HG03354 (cell line): ENCODE data around the gene SLC39A1.

Experiments
- ATAC-seq: cut with Tn5 transposase; IDR thresholded peaks from one replicate; pipeline ENCODE4 v1.9.1; 2021; ENCODE audit warnings: mild to moderate bottlenecking; ENCODE audit not compliant: unreplicated experiment, poor library complexity, severe bottlenecking

SLC39A1 gene

DNA sequence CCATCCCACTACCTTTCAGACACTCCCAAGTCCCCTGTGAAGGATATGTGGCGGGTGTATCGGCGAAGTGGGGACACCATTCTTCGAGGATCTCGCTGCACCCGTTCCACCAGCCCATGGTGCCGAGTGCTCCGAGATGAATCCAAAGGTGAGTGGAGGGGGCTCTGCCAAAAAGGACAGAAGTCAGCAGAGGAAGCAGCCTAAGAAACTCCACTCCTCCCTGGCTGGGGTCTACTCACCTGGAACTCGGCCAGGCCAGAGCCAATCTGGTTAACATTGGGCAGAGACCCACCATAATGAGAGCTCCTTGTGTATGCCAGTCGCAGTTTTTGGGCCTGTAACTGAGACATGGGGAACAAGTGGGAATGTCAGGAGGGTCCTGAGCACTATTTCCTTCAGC is 8.5 kb downstream of the SLC39A1 start:
- ATAC-seq = no peak

DNA sequence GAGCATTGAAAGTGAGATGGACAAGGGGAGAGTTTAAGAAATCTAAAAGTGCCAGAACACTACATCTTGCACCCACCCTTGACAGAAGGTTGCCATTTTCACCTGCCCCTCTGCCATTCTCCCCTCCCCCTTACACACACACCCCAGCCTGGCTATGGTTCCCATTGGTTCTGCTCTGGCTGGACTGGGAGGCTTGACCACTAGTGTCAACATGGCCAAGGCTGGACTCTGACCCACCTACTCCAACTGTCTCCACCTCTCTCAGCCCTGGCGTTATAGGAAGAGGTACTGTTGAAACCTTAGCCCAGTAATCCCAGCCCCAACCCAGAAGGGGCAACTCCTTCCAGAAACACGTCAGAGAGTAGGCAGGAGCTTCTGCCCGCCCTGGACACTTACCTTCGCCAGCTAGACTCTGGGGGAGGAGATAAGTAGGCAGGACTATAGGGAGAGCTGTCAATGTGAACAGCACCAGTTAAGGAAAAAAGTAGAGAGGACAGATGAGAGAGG is 9.4 kb downstream of the SLC39A1 start:
- no peak for ATAC-seq

DNA sequence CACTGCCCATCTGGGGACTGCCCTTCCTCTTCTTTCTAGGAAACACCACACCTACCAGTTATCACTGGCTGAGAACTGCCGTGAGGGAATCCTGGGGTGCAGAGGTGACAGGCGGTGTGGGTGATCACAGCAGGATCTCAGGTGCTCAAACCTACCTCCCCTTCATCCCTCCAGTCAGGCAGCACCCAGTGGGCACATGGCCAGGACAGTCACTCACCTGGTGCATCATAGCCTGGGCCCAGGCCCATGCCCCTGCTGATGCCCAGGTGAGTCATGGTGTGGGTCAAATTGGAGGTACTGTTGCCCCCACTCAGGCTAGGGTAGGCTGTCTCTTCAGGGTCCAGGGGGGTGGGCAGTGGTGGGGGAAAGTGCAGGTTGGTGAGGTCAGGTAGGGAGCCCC is 11.5 kb downstream of the SLC39A1 start:
- ATAC-seq = no peak

DNA sequence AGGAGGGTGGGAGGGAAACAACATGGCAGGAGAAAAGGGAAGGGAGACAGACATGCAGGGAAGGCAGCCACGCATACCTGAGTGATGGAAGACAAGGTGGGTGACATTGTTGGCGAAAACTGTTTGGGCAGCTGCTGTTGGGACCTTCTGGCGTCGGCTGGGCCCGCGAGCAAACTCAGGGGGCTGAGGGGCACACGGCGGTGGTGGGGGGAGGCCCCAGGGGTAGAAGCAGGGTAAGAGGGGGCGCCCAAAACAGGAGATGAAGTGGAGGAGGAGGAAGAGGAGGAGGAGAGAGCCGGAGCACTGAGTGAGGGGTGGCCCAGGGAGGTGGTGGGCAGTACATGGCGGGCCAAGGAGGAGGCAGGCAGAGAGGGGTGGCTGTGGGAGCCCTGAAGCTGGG is 12.2 kb downstream of the SLC39A1 start:
- ATAC-seq = no peak

- peak; percentile 68 for ATAC-seq
Observed at GRCh38 chr1:153946622-153947241, 16.6 kb downstream of the SLC39A1 start, which contains the start of gene DENND4B. Gene DENND4B (minus strand): TSS chr1:153946718. CDS start chr1:153944374, 2,344 bp downstream.

DNA sequence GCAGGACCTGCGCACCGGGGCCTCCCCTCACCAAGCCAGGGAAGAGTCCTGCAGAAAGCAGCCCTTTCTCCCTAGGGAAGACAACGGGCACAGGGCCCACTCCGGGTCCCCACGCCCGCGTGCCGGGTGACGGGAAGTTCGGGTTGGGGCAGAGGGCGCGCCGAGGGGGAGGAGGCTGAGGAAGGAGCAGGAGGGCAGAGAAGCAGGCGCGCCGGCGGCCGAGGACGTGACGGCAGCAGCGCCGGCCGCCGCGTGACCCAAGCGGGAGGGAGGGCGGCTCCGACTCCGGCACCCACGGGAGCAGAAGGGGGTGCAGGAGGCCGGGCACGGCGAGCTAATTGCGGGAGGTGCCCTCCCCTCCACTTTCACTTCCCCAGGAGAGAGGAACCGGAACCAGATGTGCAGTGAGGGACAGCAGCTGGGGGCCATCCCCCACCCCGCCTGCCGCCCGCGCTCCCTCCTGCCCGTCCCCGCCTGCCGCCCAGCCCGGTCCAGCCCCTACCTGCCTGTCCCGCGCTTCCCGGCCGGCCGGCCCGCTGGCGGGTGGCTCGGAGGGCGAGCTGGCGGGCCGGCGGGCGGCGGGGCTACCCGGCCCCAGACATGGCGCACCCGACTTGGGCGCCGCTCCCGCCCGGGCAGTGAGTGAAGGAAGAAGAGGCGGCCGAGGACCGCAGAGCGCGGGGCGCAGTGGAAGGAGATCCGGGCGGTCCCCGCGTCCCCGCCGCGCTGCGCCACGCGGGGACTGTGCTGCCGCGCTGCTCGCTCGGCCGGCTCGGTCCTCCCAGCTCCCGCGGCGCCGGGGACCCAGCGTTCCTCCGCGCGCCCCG is 17.3 kb downstream of the SLC39A1 start:
- peak; percentile 76 for ATAC-seq

DNA sequence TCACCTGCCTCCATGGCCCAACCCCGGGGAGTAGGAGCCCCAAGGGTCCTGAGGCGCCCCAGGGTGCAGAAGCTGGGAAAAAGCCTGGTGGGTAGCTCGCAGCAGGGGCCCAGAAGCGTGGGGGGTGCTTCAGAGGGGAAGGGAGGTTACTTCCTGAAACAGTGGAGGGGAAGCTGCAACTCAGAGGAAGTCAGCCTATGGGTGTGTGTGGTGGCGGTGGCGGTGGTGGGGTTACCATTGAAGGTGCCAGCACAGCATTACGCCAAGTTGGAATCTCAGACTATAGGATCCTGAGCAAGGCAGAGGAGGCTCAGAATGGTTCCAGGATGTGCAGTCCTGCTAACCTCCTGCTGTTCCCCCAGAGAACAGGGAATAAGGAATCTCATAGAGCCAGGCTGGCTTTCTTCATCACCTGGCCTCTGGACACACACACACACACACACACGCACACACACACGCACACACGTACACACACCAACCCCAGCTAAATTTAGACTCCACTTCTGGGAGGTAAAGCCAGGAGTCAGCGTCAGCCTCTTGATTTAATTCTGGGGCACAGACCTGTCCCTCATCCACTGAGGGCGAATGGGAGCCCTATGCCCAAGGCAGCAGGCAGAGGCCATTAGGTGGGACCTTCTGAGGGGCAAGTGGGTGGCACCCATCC is 18.1 kb downstream of the SLC39A1 start:
- no peak for ATAC-seq

GRCh38 chr1:153944827-153945117 is 18.6 kb downstream of the SLC39A1 start:
- ATAC-seq = no peak

DNA sequence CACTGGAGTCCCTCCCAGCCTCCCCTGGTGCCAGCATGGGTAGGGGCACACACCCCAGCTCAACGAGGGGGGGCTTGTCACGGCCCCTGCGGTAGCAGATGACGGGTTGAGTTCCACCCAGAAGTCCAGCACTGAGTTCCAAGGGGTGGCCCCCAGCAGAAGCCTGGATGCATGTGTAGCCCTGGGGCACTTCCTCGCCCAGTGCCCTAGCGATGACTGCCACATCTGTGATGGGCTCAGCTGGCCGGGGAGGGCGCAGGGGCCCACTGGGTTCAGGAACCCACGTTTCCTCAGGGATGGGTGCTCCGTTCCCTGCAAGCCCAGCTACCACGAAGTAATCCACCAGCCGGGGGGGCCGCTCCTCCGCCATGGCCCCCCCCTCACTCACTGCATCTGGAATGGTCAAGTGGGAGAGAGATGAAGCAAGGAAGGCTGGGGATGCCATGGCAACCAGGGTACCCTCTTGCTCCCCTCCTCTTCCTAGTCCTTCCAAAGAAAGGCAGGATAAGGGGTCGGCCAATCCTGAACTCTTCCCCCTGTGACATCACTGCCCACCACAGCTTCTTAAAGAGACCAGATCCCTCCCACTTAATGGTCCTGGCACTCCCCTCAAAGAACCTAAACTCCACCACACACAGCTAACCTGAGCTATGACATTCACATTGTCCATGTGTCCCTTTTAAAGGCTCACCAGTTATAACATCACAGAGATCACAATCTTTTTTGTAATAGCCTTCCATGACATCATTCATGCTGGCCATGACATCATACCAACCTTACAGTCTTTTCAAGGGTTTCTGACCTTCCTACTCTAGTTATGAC is 19.1 kb downstream of the SLC39A1 start:
- ATAC-seq = no peak

DNA sequence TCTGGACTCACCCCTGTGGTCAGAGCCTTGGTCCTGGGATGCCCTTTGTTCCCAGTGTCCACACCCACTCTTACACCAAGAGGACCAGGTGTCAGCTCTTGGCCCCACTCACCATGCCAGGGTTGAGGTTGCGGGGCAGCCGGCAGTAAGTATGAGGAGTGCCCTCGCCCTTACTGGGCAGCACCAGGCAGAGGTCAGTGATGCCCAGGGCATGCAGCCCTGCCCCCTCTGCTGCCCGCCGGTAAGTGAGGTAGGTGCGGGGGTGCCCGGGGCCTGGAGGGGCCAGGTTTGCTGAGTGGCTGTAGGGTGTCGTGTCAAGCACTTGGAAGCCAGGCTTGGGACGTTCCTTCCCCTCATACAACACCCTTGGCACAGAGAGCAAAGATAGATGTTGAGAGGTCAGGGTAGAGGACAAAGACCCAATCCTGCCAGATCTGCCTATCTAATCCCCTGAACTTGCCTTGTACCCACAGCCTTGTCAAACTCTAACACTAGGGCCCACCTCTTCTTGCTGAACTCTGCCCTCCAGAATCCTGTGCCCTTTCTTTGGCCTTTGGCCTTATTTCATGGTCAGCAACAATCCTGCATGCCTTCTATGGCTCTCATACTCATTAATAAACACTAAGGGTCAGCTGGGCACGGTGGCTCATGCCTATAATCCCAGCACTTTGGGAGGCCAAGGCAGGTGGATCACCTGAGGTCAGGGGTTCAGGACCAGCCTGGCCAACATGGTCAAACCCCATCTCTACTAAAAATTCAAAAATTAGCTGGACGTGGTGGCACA is 20.4 kb downstream of the SLC39A1 start:
- ATAC-seq = no peak

- no peak for ATAC-seq
Observed at GRCh38 chr1:153941826-153942725, 21.3 kb downstream of the SLC39A1 start.

DNA sequence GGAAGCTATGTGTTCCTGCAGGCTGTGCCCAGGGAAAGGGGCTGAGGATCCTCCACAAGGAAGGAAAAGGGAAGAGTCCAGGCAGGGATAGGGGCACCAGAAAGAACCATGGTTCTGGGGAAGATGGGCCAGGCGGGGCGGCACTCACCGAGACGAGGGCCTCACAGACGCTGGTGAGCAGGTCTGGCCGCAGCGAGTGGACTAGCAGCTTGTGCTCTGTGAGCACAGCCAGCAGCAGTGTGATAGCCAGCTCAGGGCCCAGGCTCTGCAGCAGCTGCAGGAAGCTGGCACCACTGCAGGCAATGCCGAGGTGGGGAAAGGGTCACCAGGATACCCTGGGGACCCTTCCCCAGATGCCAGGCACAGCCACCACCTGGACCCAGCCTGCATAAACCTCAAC is 22.6 kb downstream of the SLC39A1 start:
- ATAC-seq = no peak

DNA sequence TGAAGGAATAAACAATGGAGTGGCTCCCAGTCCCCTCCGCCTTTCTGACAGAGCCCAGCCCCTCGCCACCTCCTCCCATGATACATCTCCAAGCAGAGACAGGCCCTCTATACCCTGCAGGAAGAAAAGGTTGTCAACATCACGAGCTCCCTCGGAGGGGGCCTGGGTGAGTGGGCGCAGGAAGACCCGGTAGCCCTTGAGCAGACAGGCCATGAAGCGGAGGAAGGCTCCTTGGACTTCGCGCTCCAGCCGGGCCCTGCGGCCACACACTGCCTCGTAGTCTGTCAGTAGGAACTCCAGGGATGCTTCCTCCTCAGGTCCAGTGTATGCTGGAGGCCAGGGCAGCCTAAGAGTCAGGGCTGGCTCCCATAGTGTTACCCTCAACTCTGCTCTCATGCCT is 23.9 kb downstream of the SLC39A1 start:
- no peak for ATAC-seq

- no peak for ATAC-seq
Observed at GRCh38 chr1:153938996-153939395, 24.3 kb downstream of the SLC39A1 start.

GRCh38 chr1:153937331-153937730 is 26.0 kb downstream of the SLC39A1 start:
- ATAC-seq = no peak

DNA sequence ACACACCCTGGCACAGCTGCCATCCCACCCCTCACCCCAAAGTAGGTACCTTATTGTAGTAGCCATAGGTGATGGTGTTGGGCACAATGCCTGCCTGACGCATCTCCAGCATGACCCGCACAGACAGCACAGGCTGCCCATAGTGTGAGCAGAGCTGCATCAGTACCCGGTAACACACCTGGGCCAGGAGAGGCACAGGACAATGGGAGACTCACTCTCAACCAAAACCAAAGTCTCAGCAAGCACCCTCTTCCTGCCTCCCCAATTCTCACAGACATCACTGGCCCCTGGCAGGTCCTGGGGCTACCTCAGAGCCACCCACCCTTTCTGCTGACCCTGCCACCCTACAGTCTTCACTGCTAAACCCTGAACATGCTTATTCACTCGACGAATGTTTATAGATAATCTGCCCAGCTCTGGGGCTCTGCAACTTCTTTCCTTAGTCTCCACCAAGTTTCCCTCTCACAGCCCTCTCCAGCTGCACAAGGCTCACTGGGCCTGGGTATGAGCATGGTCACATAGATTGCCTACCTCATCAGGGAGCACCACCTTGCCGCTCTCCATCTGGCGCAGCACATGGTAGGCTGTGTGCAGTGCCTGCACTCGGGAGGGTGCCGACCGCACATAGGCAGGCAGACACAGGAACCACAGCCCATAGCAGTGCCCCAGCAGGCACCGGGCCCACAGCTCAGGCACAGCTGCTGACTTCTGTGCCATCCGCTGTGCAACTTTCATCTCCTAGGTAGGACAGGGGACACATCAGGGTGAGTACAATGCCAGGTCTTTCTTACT is 27.1 kb downstream of the SLC39A1 start:
- no peak for ATAC-seq

DNA sequence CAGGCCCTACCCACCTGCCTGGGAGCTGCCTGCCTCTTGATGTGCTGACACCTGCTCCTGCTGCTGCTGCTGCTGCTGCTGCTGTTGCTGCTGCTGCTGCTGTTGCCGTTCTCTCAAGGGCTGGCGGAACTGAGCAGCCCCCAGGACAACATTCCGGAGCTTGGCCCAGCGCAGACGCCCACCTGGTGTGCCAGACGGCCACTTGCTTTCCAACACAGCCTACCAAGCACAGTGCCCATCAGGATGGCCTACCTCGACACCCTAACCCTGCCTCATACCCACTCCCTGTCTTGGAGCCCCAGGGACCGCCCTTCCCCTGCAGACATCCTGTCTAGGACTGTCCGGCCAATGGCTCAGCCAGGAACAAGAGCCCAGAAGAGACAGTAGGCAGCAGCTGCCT is 28.6 kb downstream of the SLC39A1 start:
- ATAC-seq = no peak

- no peak for ATAC-seq
Observed at GRCh38 chr1:153933955-153934354, 29.4 kb downstream of the SLC39A1 start.
